CD4-positive, alpha-beta T cell treated with Interleukin-15 for 1 hour (primary cell): ENCODE measurements around the gene PPM1D.

Experiments used
- DNase-seq: peaks from one replicate; pipeline ENCODE4 v3.0.0-alpha.2; 2020

The PPM1D gene

DNA sequence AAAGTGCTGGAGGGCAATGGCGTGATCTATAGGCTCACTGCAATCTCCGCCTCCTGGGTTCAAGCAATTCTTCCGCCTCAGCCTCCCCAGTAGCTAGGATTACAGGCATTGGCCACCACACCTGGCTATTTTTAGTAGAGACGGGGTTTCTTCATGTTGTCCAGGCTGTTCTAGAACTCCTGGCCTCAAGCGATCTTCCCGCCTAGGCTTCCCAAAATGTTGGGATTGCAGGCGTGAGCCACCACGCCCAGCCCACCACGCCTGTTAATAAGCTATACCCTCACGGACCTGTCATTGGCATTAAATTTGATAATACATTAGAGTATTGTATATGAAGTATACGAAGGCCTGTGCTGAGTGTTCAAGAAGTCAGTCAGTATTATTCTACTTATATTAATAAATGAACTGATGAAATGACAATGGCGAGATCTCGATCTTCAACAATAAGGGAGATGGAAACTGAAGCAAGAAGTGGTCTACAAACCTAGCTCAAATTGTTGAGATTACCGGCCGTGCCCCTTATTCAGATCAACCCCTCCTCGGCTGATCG lies 76.8 kb downstream of the PPM1D start:
- no peak for DNase-seq

DNA sequence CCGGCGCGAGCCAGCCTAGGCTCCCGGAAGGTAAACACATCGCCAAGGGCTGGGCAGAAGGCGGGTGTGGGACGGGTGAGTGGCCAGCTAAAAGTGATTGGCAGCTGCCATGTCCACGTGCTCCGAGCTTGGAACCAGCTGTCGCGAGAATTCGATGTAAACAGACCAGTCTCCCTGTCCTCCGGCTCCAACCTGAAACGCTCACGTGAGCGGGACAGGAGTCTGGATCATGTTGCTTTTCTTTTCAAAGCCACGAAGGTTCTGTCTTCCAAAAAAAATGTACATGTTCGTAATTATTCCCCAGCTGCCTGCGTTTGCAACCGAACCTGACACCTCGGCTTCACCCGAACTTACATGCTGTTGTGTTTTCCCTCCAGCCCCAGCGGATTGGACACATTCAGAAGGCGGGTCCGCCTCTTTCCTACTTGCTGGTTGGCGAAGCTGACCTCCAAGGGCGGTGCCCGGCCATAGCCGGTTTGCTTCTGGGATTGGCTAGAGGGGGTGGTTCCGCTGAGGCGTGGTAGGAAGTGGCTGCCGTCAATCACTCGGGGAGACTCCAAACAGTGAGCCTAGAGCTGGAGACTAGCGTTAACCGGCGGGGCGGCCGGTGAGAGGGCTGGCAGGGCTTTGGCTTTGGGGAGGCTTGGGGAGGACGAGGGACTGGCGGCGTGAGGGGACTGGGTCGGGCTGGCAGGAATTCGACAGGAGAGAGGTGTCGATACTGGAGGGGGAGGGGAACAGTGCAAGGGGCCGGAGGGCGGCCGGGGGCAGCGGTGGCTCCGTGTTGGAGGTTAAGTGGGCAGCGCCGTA lies 77.5 kb downstream of the PPM1D start, which contains the start of gene BCAS3:
BCAS3 (plus strand) TSS at position 544 of the 810 bp plus-strand sequence.
- peak; percentile 97 for DNase-seq

DNA sequence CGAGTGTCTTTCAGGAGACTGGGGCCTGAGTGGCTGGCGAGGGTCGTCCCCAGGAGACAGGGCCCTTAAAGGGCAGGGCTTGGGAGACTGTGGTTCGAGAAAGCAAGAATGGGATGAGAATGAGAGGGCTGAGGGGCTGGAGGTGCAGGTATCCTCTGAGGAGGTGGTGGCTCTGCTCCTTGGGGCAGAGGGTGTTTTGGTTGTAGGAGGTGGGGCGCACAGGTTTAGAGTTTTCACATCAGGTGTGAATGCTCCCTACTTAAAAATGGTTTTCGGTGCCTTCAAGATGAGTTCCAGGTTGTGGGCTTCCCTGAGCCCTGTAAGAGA lies 78.1 kb downstream of the PPM1D start:
- DNase-seq = no peak

DNA sequence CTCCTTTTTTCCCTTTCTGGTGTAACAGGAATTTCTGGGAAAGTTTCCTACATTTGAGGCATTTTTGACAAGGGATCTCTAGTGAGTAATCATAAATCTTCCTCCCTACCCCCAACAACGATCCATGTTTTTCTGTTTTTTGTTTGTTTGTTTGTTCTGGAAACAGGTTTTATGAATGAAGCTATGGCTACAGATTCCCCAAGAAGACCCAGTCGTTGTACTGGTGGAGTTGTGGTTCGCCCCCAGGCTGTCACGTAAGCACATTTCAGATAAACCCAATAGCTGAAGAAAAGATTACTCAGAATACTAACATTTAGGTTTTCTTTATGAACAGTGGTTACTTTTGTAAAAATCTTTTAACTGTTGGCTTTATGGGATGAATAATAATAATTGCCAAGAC lies 79.3 kb downstream of the PPM1D start:
- DNase-seq = no peak

GRCh38 chr17:60680754-60681153 lies 80.8 kb downstream of the PPM1D start:
- no peak for DNase-seq

GRCh38 chr17:60685437-60685836 lies 85.4 kb downstream of the PPM1D start:
- DNase-seq = no peak

- no peak for DNase-seq
These were observed 96.0 kb downstream of the PPM1D start for GRCh38 chr17:60695960-60696359.

DNA sequence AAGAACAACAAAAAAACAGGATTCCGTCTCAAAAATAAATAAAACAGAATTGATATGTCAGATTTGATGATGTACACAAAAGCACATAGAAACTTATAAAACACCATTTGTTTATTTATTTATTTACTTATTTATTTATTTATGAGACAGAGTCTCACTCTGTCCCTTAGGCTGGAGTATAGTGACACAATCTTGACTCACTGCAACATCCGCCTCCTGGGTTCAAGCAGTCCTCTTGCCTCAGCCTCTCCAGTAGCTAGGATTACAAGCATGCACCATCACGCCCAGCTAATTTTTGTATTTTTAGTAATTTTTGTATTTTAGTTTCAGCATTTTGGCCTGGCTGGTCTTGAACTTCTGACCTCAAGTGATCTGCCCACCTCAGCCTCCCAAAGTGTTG lies 99.1 kb downstream of the PPM1D start:
- DNase-seq = no peak

GRCh38 chr17:60704170-60704569 lies 104.2 kb downstream of the PPM1D start:
- no peak for DNase-seq

DNA sequence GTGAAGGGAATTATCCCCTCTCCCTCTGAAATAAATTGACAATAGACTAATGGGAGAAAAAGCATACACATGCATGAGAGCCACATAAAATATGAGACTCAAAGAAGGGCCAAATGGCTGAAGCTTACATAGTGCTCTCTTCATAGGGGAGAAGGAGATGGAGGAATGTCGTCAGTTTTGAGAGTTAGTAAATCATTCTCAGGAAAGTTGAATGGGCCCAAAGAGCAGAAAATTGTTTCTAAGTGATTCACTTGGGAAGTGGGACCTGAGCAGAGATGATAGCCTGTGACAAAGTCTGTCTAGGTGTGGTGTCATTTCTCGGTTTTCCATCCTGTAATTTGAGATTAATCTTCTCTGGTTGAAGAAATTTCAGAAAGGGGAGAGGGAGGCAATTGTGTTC lies 112.7 kb downstream of the PPM1D start:
- no peak for DNase-seq

DNA sequence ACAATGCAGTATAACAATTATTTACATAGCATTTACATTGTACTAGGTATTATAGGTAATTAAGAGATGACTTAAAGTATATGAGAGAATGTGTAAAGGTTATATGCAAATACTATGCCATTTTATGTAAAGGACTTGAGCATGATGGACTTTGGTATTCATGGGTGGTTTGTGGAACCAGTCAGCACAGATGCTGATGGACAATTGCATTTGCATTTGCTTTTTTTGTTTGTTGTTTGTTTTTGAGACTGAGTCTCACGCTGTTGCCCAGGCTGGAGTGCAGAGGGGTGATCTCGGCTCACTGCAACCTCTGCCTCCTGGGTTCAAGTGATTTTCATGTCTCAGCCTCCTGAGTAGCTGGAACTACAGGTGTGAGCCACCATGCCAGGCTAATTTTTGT lies 113.6 kb downstream of the PPM1D start:
- no peak for DNase-seq
